BJ (cell line): ENCODE measurements around the gene DBX2. TPM values are rescaled to one million over a fixed set of nuclear protein-coding genes. Genes with fewer than 3 reads are reported as not detected.

Source experiments
- CTCF ChIA-PET: fragments of 350-600 bp; formaldehyde crosslinking; extraction: SDS; loops from one replicate; lab custom pipeline; 2021; ENCODE audit warnings: antibody characterized with exemption, inconsistent platforms; lab: Yijun Ruan, JAX
- POLR2A ChIA-PET: fragments of 300-600 bp; sonication (Branson Sonifier 250); formaldehyde crosslinking; extraction: SDS; loops from one replicate; lab custom pipeline; 2021; ENCODE audit warnings: antibody characterized with exemption; lab: Charles Lee
- DNase-seq: peaks from one replicate; pipeline ENCODE4 v3.0.0-alpha.2; 2011; ENCODE audit warnings: low read depth
- H3K27me3 ChIP-seq: 2 replicates; pipeline ENCODE4 v1.6.0; 2011; ENCODE audit warnings: low read length; ENCODE audit not compliant: control insufficient read depth, insufficient read depth
- H3K36me3 ChIP-seq: 2 replicates; pipeline ENCODE4 v1.5.1; 2011; ENCODE audit warnings: low read length; ENCODE audit not compliant: control insufficient read depth, insufficient read depth
- H3K4me3 ChIP-seq: 2 replicates; pipeline ENCODE4 v1.5.1; 2011; ENCODE audit warnings: low read depth, mild to moderate bottlenecking, control low read depth, low read length
- CTCF ChIP-seq: IDR thresholded peaks from 2 replicates; pipeline ENCODE4 v1.5.1; 2011; ENCODE audit warnings: low read depth, mild to moderate bottlenecking, control low read depth, inconsistent platforms, low read length, moderate library complexity; ENCODE audit not compliant: insufficient read depth
- polyA plus RNA-seq: library from polyadenylated mRNA; depleted of rRNA; stranded (reverse); fragments of >200 nt; gene quantifications from 2 replicates; pipeline ENCODE4 v1.2.3, GENCODE V29; 2011

DBX2 gene
- polyA plus RNA-seq, 1 experiment, result not detected

- no peak for DNase-seq
- TF ChIP-seq CTCF, result no peak
- POLR2A ChIA-PET, result no interaction called here
- CTCF ChIA-PET, result no interaction called here
- Histone ChIP-seq H3K36me3 (no peaks in the 10 kb centered on the region), H3K4me3 (no peak overlapping the region), H3K27me3 (no peaks in the 10 kb centered on the region; the same call in 1 of the 2 replicates)
Measured at GRCh38 chr12:45040977-45041376, 9.9 kb downstream of the DBX2 start.

- H3K4me3 ChIP-seq, result no peak overlapping the region
- TF ChIP-seq CTCF, result no peak
- CTCF ChIA-PET, result no interaction called here
- DNase-seq, result no peak
- no peaks in the 10 kb centered on the region; the same call in 1 of the 2 replicates for H3K27me3 ChIP-seq
- POLR2A ChIA-PET, result no interaction called here
- no peaks in the 10 kb centered on the region for H3K36me3 ChIP-seq
Measured at GRCh38 chr12:45039757-45040156, 11.1 kb downstream of the DBX2 start.

- H3K27me3 ChIP-seq, result no peaks in the 10 kb centered on the region
- H3K36me3 ChIP-seq, result no peaks in the 10 kb centered on the region
- H3K4me3 ChIP-seq, result no peak overlapping the region
- no peak for DNase-seq
- ChIA-PET CTCF (no interaction called here), POLR2A (no interaction called here)
- no peak for TF ChIP-seq CTCF
Measured at GRCh38 chr12:45034861-45035265, 16.0 kb downstream of the DBX2 start.

GRCh38 chr12:45017916-45018315 lies 33.0 kb downstream of the DBX2 start:
- no peak for TF ChIP-seq CTCF
- no peaks in the 10 kb centered on the region for H3K27me3 ChIP-seq
- no peak overlapping the region for H3K4me3 ChIP-seq
- no peak for DNase-seq
- no peaks in the 10 kb centered on the region for H3K36me3 ChIP-seq
- ChIA-PET POLR2A (no interaction called here), CTCF (interaction anchor here (1.3 kb wide), 1 partner anchor 18 kb away, joined by 3 read pairs; no protein-coding TSS in a partner anchor)

- ChIA-PET CTCF (no interaction called here), POLR2A (no interaction called here)
- no peak for TF ChIP-seq CTCF
- Histone ChIP-seq H3K27me3 (no peaks in the 10 kb centered on the region), H3K36me3 (no peaks in the 10 kb centered on the region), H3K4me3 (no peak overlapping the region)
- DNase-seq, result no peak
Measured at GRCh38 chr12:45014396-45014795, 36.5 kb downstream of the DBX2 start.
